CD14-positive monocyte (primary cell): ENCODE measurements around the gene LCE2D. TPM values are rescaled to one million over a fixed set of nuclear protein-coding genes. Genes with fewer than 3 reads are reported as not detected.

Experiments used
- DNase-seq, 3 donors: peaks; one replicate each; pipeline ENCODE4 v3.0.0-alpha.2; 2011 to 2022
- H2AFZ ChIP-seq: 2 replicates; pipeline ENCODE4 v1.6.0; 2012; ENCODE audit warnings: mild to moderate bottlenecking, low read depth, low read length, inconsistent platforms; ENCODE audit not compliant: insufficient read depth, poor library complexity, severe bottlenecking
- H3K27ac ChIP-seq, 2 donors: 1 replicate in 1 of 2; 2 replicates in 1 of 2; pipeline ENCODE4 v1.5.1; 2012 to 2013; ENCODE audit warnings: low read length in 2 of 2, control low read depth in 1 of 2, inconsistent platforms in 1 of 2, low read depth in 1 of 2, mild to moderate bottlenecking in 1 of 2
- H3K27me3 ChIP-seq, 2 donors: one replicate each; pipeline versions ENCODE4 v1.6.0 to v1.6.1; 2011 to 2013; ENCODE audit warnings: low read length in 2 of 2; ENCODE audit not compliant: control insufficient read depth in 2 of 2, insufficient read depth in 2 of 2
- H3K36me3 ChIP-seq, 2 donors: replicated peaks in 1 of 2; 1 replicate in 1 of 2; 2 replicates in 1 of 2; pipeline versions ENCODE4 v1.5.1 to v1.6.1; 2012 to 2013; ENCODE audit warnings: low read length in 2 of 2, control low read depth in 1 of 2, inconsistent platforms in 1 of 2, mild to moderate bottlenecking in 1 of 2; ENCODE audit not compliant: insufficient read depth in 2 of 2, control insufficient read depth in 1 of 2
- H3K4me1 ChIP-seq, 2 donors: 1 replicate in 1 of 2; 2 replicates in 1 of 2; pipeline versions ENCODE4 v1.5.1 to v1.6.1; 2012 to 2013; ENCODE audit warnings: low read length in 2 of 2, control low read depth in 1 of 2, inconsistent platforms in 1 of 2, mild to moderate bottlenecking in 1 of 2, moderate library complexity in 1 of 2; ENCODE audit not compliant: insufficient read depth in 2 of 2, control insufficient read depth in 1 of 2
- H3K4me2 ChIP-seq: replicated peaks from 2 replicates; pipeline ENCODE3; 2012; ENCODE audit warnings: low read length, moderate library complexity, mild to moderate bottlenecking; ENCODE audit not compliant: poor library complexity, severe bottlenecking; ENCODE audit errors: extremely low read depth
- H3K4me3 ChIP-seq, 3 experiments: fragments of 200-600 bp in 1 of 3; sonication (generic) in 1 of 3; replicated peaks in 1 of 3; 1 replicate in 2 of 3; 2 replicates in 1 of 3; pipeline ENCODE4 v1.5.1; 2011 to 2013; ENCODE audit warnings: low read length in 3 of 3, mild to moderate bottlenecking in 3 of 3, control low read depth in 2 of 3, low read depth in 2 of 3, inconsistent platforms in 1 of 3, moderate library complexity in 1 of 3
- H3K79me2 ChIP-seq: 2 replicates; pipeline ENCODE4 v1.6.0; 2012; ENCODE audit warnings: mild to moderate bottlenecking, control low read depth, inconsistent platforms, low read length, moderate library complexity; ENCODE audit not compliant: insufficient read depth
- H3K9ac ChIP-seq: 2 replicates; pipeline ENCODE4 v1.6.0; 2017; ENCODE audit warnings: low read length, mild to moderate bottlenecking; ENCODE audit not compliant: insufficient read depth, poor library complexity, severe bottlenecking
- H3K9me3 ChIP-seq, 2 donors: replicated peaks in 1 of 2; 1 replicate in 1 of 2; 2 replicates in 1 of 2; pipeline versions ENCODE4 v1.5.1 to v1.6.1; 2012 to 2013; ENCODE audit warnings: low read length in 2 of 2, control low read depth in 1 of 2; ENCODE audit not compliant: control insufficient read depth in 1 of 2, insufficient read depth in 1 of 2
- H4K20me1 ChIP-seq: 2 replicates; pipeline ENCODE4 v1.6.0; 2012; ENCODE audit warnings: mild to moderate bottlenecking, low read length, control low read depth, moderate library complexity; ENCODE audit not compliant: insufficient read depth
- H3K27ac Mint-ChIP-seq, 7 donors: one replicate each; pipeline ENCODE4 v1.8.0; 2020; ENCODE audit warnings: mild to moderate bottlenecking in 7 of 7, mixed read lengths in 7 of 7, moderate library complexity in 6 of 7, inconsistent platforms in 2 of 7
- H3K27me3 Mint-ChIP-seq, 3 donors: one replicate each; pipeline ENCODE4 v1.8.0; 2021 to 2022; ENCODE audit warnings: low read depth in 3 of 3, mild to moderate bottlenecking in 3 of 3, mixed read lengths in 3 of 3, moderate library complexity in 3 of 3, inconsistent platforms in 1 of 3
- H3K36me3 Mint-ChIP-seq, 2 donors: one replicate each; pipeline ENCODE4 v1.8.0; 2020; ENCODE audit warnings: mixed read lengths in 2 of 2, inconsistent platforms in 1 of 2, mild to moderate bottlenecking in 1 of 2
- H3K4me1 Mint-ChIP-seq: one replicate; pipeline ENCODE4 v1.8.0; 2020; ENCODE audit warnings: mild to moderate bottlenecking, mixed read lengths
- H3K4me3 Mint-ChIP-seq, 2 donors: one replicate each; pipeline ENCODE4 v1.8.0; 2020; ENCODE audit warnings: mild to moderate bottlenecking in 2 of 2, mixed read lengths in 2 of 2, moderate library complexity in 1 of 2
- H3K9me3 Mint-ChIP-seq, 7 donors: one replicate each; pipeline ENCODE4 v1.8.0; 2020 to 2022; ENCODE audit warnings: mixed read lengths in 7 of 7, mild to moderate bottlenecking in 6 of 7, moderate library complexity in 6 of 7, inconsistent platforms in 2 of 7
- WGBS: methylation state at CpG from one replicate; pipeline ENCODE4 v1.1.5; 2013; ENCODE audit warnings: missing lambda C conversion rate; ENCODE audit not compliant: insufficient coverage; 5-methylcytosine and 5-hydroxymethylcytosine counted together
- intact Hi-C, 2 donors: fragments of 100-400 bp; cut with micrococcal nuclease; formaldehyde crosslinking; loops; one replicate each; pipeline versions ENCODE4 v1.15.0 to v1.15.1; 2023
- polyA plus RNA-seq, 3 donors: library from polyadenylated mRNA; depleted of rRNA in 1 of 3; unstranded in 2 of 3; stranded (reverse) in 1 of 3; fragments of 300-500 nt in 2 of 3; fragments of >200 nt in 1 of 3; fragmentation: Illumina TruSeq in 2 of 3; gene quantifications; 1 replicate in 2 of 3; 2 replicates in 1 of 3; pipeline ENCODE4 v1.2.3, GENCODE V29; 2012 to 2021
- TF ChIP-seq, protein P1 (sequence below): fragments of 200-600 bp; IDR thresholded peaks from one replicate; pipeline ENCODE4 v1.8.0; 2022; ENCODE audit warnings: antibody characterized with exemption, mild to moderate bottlenecking

The LCE2D gene
- polyA plus RNA-seq, 3 donors = not detected

DNA sequence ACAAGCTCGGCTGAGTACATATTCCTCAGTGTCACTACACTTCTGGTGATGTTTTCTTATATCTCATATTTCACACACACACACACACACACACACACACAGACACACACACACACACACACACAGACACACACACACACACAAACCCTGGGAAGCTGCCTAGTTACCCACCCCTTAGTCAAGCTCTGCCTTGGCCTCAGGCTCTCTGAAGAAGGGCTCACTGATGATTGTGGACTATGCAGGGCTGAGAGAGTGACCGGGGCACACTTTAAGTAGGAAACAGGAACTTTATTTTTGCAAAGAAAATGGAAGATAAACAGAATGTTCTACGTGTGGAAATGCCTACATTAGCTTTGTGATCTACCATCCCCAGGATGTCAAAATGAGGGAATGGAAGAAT, 19.2 kb upstream of the LCE2D start:
- intact Hi-C loops = no loop called here
- TF ChIP-seq, protein P1, sequence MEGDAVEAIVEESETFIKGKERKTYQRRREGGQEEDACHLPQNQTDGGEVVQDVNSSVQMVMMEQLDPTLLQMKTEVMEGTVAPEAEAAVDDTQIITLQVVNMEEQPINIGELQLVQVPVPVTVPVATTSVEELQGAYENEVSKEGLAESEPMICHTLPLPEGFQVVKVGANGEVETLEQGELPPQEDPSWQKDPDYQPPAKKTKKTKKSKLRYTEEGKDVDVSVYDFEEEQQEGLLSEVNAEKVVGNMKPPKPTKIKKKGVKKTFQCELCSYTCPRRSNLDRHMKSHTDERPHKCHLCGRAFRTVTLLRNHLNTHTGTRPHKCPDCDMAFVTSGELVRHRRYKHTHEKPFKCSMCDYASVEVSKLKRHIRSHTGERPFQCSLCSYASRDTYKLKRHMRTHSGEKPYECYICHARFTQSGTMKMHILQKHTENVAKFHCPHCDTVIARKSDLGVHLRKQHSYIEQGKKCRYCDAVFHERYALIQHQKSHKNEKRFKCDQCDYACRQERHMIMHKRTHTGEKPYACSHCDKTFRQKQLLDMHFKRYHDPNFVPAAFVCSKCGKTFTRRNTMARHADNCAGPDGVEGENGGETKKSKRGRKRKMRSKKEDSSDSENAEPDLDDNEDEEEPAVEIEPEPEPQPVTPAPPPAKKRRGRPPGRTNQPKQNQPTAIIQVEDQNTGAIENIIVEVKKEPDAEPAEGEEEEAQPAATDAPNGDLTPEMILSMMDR = no peak
- WGBS = 92% methylated on average over 2 of the region's 3 CpGs
- Histone ChIP-seq H2AFZ (no peak overlapping the region), H4K20me1 (no peaks in the 10 kb centered on the region), H3K79me2 (no peaks in the 10 kb centered on the region), H3K27me3 (no peaks in the 10 kb centered on the region), H3K27ac (no peak overlapping the region), H3K4me1 (no peaks in the 10 kb centered on the region), H3K9me3 (no peaks in the 10 kb centered on the region), H3K36me3 (no peaks in the 10 kb centered on the region), H3K9ac (no peak overlapping the region), H3K4me2 (no peak overlapping the region), H3K4me3 (no peak overlapping the region)
- no peaks in the 10 kb centered on the region for H3K36me3 Mint-ChIP-seq
- peaks cover 0 to 4% (median 0%) of the 10 kb centered on the region in 7 donors for H3K9me3 Mint-ChIP-seq
- no peaks in the 10 kb centered on the region for H3K4me1 Mint-ChIP-seq
- H3K27me3 Mint-ChIP-seq = peaks cover 0 to 5% (median 3%) of the 10 kb centered on the region in 3 donors
- H3K27ac Mint-ChIP-seq = peak overlapping the region in 1 of 7 donors; percentile 41
- no peak for DNase-seq
- H3K4me3 Mint-ChIP-seq = no peak overlapping the region

DNA sequence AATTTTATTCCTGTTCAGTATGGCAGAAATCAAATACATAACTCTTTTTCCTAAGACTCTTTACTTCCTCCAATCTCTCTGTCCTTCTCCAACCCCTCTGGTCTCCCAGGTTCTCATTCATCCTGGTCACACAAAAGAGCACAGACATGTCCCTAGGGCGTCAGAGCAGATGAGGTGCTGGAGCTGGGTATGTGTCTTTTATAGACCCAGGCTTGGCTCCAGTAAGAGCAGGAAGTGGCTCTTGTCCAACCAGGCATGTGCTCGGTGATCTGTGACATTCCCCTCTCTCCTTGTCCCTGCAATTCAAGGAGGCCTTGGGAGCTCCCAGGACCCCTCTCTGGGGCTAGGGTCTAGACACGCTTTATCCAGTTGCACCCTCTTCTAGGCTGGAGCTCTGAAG, 18.0 kb upstream of the LCE2D start:
- peaks cover 0 to 2% (median 0%) of the 10 kb centered on the region in 7 donors for H3K9me3 Mint-ChIP-seq
- Histone ChIP-seq H3K4me1 (no peaks in the 10 kb centered on the region), H2AFZ (no peak overlapping the region), H3K27me3 (no peaks in the 10 kb centered on the region), H3K79me2 (no peaks in the 10 kb centered on the region), H3K4me3 (no peak overlapping the region), H4K20me1 (no peaks in the 10 kb centered on the region), H3K9me3 (no peaks in the 10 kb centered on the region), H3K27ac (no peak overlapping the region), H3K4me2 (no peak overlapping the region), H3K36me3 (no peaks in the 10 kb centered on the region), H3K9ac (no peak overlapping the region)
- H3K4me1 Mint-ChIP-seq = no peaks in the 10 kb centered on the region
- H3K4me3 Mint-ChIP-seq = no peak overlapping the region
- no peaks in the 10 kb centered on the region for H3K36me3 Mint-ChIP-seq
- peaks cover 2 to 5% (median 4%) of the 10 kb centered on the region in 3 donors for H3K27me3 Mint-ChIP-seq
- no peak overlapping the region for H3K27ac Mint-ChIP-seq
- TF ChIP-seq, protein P1 = no peak
- DNase-seq = no peak
- intact Hi-C loops = no loop called here
- WGBS = 88% methylated on average over 3 of the region's 3 CpGs
